ENCODE results near the gene UBAP1L.
"Not testable (repeated sequence)": the region's sequence is repeated elsewhere in the genome, so short reads cannot be mapped to it uniquely, and the experiment has no call there.

Gene UBAP1L

GRCh38 chr15:65115086-65115485 lies at the start of gene UBAP1L:
Gene UBAP1L (minus strand): TSS chr15:65115200. CDS start chr15:65106215, 8,985 bp downstream.
- no peak for DNase-seq

DNA sequence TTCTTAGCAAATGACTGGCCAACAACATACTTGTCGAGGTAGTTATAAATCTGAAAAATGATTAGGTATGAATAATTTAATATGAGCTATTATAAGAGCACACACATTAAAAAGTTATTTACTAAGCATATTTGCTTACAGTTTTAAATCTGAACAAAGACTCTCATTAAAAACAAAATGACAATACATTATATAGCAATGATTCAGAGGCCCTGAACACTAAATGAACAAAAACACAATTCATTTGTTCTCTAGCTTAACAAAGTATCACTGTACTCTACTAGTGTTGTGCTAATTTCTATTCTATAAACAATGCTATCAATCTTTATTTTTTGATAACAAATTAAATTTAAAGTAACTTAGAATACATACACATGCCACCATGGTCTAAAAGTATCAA lies 49.1 kb upstream of the UBAP1L start:
- DNase-seq: no peak

DNA sequence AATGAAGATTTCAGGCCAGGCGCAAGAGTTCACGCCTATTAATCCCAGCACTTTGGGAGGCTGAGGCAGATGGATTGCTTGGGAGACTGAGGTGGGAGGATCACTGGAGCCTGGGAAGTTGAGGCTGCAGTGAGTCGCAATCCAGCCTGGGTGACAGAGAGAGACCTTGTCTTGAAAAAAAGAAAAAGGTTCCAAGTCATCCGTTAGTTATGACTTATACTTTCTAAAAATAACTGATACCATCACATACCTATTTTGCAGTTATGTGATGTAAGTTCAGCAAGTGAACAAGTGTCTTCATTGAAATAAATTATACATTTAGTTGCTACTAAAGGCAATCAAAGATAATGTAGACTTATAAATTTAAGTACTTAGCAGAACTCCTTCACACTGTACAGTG lies 48.0 kb upstream of the UBAP1L start:
- DNase-seq: no peak

- no peak for DNase-seq
Observed at GRCh38 chr15:65156692-65157091, 41.7 kb upstream of the UBAP1L start.

GRCh38 chr15:65154720-65155119 lies 39.7 kb upstream of the UBAP1L start:
- DNase-seq: no peak

- no peak for DNase-seq
Observed at GRCh38 chr15:65147902-65148301, 32.9 kb upstream of the UBAP1L start.

DNA sequence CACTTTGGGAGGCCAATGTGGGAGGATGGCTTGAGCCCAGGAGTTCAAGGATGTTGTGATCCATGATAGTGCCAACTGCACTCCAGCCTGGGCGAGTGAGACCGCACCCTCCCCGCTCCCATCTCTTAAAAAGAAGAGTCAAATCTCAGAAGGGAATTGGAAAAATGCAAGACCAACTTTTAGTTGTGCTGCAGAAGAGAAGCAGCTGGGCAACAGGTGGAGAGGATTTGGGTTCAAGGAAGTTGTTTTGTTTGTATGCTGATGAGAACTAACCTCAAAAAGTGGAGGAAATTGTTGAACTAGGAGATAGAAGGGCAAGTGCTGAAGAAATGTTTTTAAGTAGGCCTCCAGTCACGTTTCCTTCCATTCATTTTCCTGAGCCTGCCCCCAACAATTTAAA lies 31.4 kb upstream of the UBAP1L start:
- no peak for DNase-seq

DNA sequence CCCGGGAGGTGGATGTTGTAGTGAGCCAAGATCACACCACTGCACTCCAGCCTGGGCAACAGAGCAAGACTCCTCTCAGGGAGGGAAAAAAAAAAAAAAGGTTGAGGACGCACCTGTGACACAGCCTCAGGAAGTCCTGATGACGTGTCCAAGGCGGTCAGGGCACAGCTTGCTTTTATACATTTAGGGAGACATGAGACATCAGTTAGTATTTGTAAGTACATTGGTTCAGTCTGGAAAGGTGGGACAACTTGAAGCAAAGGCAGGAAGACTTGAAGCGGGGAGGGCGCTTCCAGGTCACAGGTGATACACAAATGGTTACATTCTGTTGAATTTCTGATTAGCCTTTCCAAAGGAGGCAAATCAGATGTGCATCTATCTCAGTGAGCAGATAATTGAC lies 23.6 kb upstream of the UBAP1L start:
- not testable (repeated sequence) for DNase-seq

GRCh38 chr15:65137893-65138292 lies 22.9 kb upstream of the UBAP1L start:
- not testable (repeated sequence) for DNase-seq

- DNase-seq: not testable (repeated sequence)
Observed at GRCh38 chr15:65137089-65137488, 22.1 kb upstream of the UBAP1L start.

DNA sequence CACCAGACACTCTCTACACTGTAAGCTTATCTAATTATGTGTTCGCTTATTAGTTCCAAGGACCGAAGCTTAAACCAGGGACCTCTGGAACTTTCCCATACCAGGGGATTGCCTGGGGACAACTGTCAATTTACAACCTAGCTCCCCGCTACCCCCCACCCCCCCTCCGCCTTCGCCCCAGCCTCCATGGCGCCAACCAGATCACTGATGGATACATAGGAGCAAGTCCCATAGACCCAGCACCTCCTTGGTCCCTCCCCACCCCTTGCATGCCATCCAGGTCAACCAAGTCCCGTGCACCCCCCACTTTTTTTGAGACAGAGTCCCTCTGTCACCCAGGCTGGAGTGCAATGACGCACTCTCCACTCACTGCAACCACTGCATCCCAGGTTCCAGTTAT lies 19.5 kb upstream of the UBAP1L start:
- DNase-seq: no peak

DNA sequence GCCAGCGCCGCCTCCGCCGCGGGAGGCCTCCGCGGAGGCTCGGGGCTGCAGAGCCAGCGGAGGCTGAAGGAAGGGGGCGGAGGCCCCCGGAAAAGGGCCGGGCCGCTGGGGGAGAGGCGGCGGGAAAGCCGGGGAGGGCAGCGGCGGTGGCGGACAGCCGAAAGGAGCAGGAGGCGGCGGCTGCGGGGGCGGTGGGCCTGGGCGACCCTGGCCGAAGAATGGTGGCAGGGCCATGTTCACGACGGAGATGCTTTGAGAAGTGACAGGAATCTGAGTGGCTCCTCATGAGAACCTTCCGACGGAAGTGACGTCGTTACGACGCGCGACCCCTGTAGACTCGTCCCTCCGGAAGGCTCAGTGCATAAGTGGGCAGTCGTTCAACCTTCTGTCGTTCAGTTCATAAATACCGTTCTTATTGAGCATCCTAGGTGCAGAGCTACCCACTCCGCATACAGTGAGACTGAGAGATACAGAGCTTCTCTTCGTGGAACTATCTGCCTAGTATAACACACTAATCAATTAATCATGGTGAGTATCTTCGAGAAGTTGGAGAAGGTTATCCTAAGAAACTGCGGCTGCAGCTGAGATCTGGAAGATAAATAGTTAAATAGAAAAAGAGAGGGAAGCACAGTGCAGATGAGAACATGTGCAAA lies 18.7 kb upstream of the UBAP1L start, which contains the start of gene PDCD7:
TSS of gene PDCD7 (minus strand) at position 261 of the 653 bp plus-strand sequence. CDS start at position 234, 27 bp downstream.
- DNase-seq: peak; percentile 81

GRCh38 chr15:65132878-65133547 lies 18.0 kb upstream of the UBAP1L start:
- no peak for DNase-seq

DNA sequence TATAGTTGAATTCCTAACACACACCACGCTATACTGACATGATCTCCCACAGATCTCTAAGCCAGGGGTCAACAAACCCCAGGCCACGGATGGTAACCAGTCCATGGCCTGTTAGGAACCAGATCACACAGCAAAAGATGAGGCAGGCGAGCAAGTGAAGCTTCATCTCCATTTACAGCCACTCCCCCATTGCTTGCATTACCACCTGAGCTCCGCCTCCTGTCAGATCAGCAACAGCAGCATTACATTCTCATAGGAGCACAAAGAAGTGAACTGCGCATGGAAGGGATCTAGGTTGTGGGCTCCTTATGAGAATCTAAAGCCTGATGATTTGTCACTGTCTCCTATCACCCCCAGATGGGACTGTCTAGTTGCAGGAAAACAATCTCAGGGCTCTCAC lies 15.9 kb upstream of the UBAP1L start:
- DNase-seq: no peak

- no peak for DNase-seq
Observed at GRCh38 chr15:65115542-65115941, 542 bp upstream of the UBAP1L start.

GRCh38 chr15:65110676-65111292 lies 4.2 kb downstream of the UBAP1L start:
- DNase-seq: no peak

DNA sequence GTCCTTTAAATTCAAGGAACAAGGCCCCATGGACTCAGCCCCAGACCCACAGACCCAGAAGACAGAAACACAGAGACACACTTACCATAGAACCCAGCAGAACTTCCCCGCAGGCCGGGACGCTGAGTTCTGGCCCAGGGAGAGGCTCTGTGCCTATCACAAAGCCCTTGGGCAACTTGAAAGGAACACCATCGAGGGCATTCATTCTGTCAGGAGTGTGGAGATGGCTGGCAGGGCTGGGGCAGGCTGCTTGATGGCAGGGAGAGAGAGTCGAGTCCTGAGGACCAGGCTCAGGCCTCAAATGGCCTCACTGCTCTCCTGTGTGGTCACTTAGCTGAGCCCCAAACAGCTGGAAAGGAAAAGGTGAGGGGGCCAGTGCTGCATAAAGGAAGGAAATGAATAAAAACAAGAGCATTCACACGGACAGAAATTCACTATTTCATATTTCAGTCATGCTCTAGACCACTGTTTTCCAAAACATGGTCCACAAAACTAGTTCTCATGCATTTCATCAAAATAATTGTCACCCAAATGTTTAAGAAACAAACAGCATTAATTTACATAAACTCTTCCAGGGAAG lies 8.9 kb downstream of the UBAP1L start:
- no peak for DNase-seq

GRCh38 chr15:65105038-65105437 lies 10.0 kb downstream of the UBAP1L start:
- DNase-seq: no peak

- no peak for DNase-seq
Observed at GRCh38 chr15:65102912-65103311, 12.1 kb downstream of the UBAP1L start.

- no peak for DNase-seq
Observed at GRCh38 chr15:65101891-65102708, 12.9 kb downstream of the UBAP1L start.

GRCh38 chr15:65101411-65101890 lies 13.5 kb downstream of the UBAP1L start:
- no peak for DNase-seq

DNA sequence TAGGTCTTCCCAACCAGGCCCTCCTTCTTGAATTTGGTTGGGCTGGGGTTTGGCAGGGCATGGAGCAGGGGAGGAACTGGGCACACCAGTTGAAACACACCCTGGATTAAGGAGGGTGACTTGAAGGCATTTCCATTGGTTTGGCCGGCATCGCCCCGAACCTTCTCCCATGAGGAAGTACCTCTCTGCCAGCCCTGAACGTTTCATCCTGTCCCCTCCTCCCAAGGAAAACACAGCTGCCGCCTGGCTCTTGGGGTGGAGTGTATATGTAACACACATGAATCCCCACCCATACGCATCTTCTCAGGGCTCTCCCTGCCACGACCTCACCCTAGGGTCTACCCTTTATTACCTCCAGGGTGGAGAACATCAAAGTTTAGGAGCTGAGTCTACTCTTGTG lies 14.6 kb downstream of the UBAP1L start:
- DNase-seq: no peak

DNA sequence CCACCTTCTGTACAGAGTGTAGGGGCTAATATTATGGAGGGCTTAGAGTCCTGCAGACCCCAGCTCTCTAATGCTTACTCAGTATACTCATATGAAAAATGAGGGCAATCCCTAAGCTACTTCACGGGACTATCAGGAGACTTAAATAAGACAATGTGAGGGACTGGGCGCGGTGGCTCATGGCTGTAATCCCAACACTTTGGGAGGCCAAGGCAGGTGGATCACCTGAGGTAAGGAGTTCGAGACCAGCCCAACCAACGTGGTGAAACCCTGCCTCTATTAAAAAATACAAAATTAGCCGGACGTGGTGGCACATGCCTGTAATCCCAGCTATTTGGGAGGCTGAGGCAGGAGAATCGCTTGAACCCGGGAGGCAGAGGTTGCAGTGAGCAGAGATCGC lies 15.2 kb downstream of the UBAP1L start:
- not testable (repeated sequence) for DNase-seq
